HG02588 (cell line): ENCODE results near the gene CCR3.

Experiments
- ATAC-seq: cut with Tn5 transposase; IDR thresholded peaks from one replicate; pipeline ENCODE4 v1.9.1; 2021; ENCODE audit warnings: mild to moderate bottlenecking, moderate library complexity; ENCODE audit not compliant: unreplicated experiment

CCR3 gene

GRCh38 chr3:46270474-46270873 lies 28.2 kb downstream of the CCR3 start:
- ATAC-seq = no peak

- no peak for ATAC-seq
These were observed 29.0 kb downstream of the CCR3 start for GRCh38 chr3:46271209-46271745.

GRCh38 chr3:46272028-46272451 lies 29.8 kb downstream of the CCR3 start:
- no peak for ATAC-seq

GRCh38 chr3:46276497-46277099 lies 34.3 kb downstream of the CCR3 start:
- ATAC-seq = no peak

GRCh38 chr3:46277476-46277875 lies 35.2 kb downstream of the CCR3 start:
- ATAC-seq = no peak

- ATAC-seq = no peak
These were observed 36.8 kb downstream of the CCR3 start for GRCh38 chr3:46278816-46279672.

GRCh38 chr3:46280105-46280797 lies 38.0 kb downstream of the CCR3 start:
- ATAC-seq = no peak

- ATAC-seq = no peak
These were observed 39.3 kb downstream of the CCR3 start for GRCh38 chr3:46281551-46281950.

- no peak for ATAC-seq
These were observed 39.8 kb downstream of the CCR3 start for GRCh38 chr3:46282041-46282440.

GRCh38 chr3:46282696-46283095 lies 40.4 kb downstream of the CCR3 start:
- ATAC-seq = no peak

- no peak for ATAC-seq
These were observed 41.7 kb downstream of the CCR3 start for GRCh38 chr3:46283881-46284450.

GRCh38 chr3:46284981-46285683 lies 42.9 kb downstream of the CCR3 start:
- no peak for ATAC-seq

- no peak for ATAC-seq
These were observed 43.8 kb downstream of the CCR3 start for GRCh38 chr3:46285931-46286619.

- ATAC-seq = no peak
These were observed 44.8 kb downstream of the CCR3 start for GRCh38 chr3:46286947-46287565.

GRCh38 chr3:46289551-46289950 lies 47.3 kb downstream of the CCR3 start:
- ATAC-seq = no peak

GRCh38 chr3:46289966-46290365 lies 47.7 kb downstream of the CCR3 start:
- no peak for ATAC-seq

GRCh38 chr3:46291046-46291445 lies 48.8 kb downstream of the CCR3 start:
- no peak for ATAC-seq

- no peak for ATAC-seq
These were observed 50.9 kb downstream of the CCR3 start for GRCh38 chr3:46293035-46293724.
